OCI-LY7 (cell line): ENCODE measurements around the gene DNAJB14.

Experiments
- EZH2phosphoT487 ChIP-seq: fragments of 200-600 bp; sonication (generic); IDR thresholded peaks from 2 replicates; pipeline ENCODE4 v1.6.1; 2018; ENCODE audit warnings: low read depth, borderline replicate concordance, mild to moderate bottlenecking, mixed run types, antibody characterized with exemption, low read length, moderate library complexity, mixed read lengths
- TF ChIP-seq, protein P1 (sequence below): fragments of 200-600 bp; sonication (generic); conservative IDR thresholded peaks from 2 replicates; pipeline ENCODE4 v1.5.1; 2014; ENCODE audit warnings: mild to moderate bottlenecking, antibody characterized with exemption, low read length, moderate library complexity, mixed read lengths

GRCh38 chr4:99876946-99877345 is 69.5 kb downstream of the DNAJB14 start:
- TF ChIP-seq, protein P1, sequence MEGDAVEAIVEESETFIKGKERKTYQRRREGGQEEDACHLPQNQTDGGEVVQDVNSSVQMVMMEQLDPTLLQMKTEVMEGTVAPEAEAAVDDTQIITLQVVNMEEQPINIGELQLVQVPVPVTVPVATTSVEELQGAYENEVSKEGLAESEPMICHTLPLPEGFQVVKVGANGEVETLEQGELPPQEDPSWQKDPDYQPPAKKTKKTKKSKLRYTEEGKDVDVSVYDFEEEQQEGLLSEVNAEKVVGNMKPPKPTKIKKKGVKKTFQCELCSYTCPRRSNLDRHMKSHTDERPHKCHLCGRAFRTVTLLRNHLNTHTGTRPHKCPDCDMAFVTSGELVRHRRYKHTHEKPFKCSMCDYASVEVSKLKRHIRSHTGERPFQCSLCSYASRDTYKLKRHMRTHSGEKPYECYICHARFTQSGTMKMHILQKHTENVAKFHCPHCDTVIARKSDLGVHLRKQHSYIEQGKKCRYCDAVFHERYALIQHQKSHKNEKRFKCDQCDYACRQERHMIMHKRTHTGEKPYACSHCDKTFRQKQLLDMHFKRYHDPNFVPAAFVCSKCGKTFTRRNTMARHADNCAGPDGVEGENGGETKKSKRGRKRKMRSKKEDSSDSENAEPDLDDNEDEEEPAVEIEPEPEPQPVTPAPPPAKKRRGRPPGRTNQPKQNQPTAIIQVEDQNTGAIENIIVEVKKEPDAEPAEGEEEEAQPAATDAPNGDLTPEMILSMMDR, result no peak
- TF ChIP-seq EZH2phosphoT487, result no peak
